ENCODE measurements around the gene FASLG. TPM values are rescaled to one million over a fixed set of nuclear protein-coding genes. Genes with fewer than 3 reads are reported as not detected.

The FASLG gene
- total and polyA plus RNA-seq, 5 experiments from 2014 or later: 0.18 to 2.3 TPM; not detected in 3

Other genes starting within 250 kb of the FASLG start
- gene C1orf105, start 238.4 kb upstream of the FASLG start, total RNA-seq: under 1 TPM in 1 of 2 experiments, not detected in 1; 0.68 TPM
- not detected for gene C1orf105, start 238.4 kb upstream of the FASLG start, polyA plus RNA-seq
- 10 to 100 TPM; 35.8 to 43.2 TPM for gene PIGC, start 215.0 kb upstream of the FASLG start, total RNA-seq
- gene PIGC, start 215.0 kb upstream of the FASLG start, polyA plus RNA-seq: 10 to 100 TPM; 69.1 to 92.8 (median 86.1) TPM
- gene SUCO, start 126.0 kb upstream of the FASLG start, total RNA-seq: 10 to 100 TPM; 56.2 to 63.1 TPM
- gene SUCO, start 126.0 kb upstream of the FASLG start, polyA plus RNA-seq: 10 to 100 TPM; 10.3 to 14.6 (median 12.4) TPM

All from naive thymus-derived CD8-positive, alpha-beta T cell (primary cell).